NCI-H446 (cell line): ENCODE measurements around the gene ZBTB45.
"Not testable (repeated sequence)": the region's sequence is repeated elsewhere in the genome, so short reads cannot be mapped to it uniquely, and the experiment has no call there.

Experiments used
- DNase-seq, 2 experiments: peaks; one replicate each; lab custom pipeline; 2025; lab: John Stamatoyannopoulos, UW

Gene ZBTB45

DNA sequence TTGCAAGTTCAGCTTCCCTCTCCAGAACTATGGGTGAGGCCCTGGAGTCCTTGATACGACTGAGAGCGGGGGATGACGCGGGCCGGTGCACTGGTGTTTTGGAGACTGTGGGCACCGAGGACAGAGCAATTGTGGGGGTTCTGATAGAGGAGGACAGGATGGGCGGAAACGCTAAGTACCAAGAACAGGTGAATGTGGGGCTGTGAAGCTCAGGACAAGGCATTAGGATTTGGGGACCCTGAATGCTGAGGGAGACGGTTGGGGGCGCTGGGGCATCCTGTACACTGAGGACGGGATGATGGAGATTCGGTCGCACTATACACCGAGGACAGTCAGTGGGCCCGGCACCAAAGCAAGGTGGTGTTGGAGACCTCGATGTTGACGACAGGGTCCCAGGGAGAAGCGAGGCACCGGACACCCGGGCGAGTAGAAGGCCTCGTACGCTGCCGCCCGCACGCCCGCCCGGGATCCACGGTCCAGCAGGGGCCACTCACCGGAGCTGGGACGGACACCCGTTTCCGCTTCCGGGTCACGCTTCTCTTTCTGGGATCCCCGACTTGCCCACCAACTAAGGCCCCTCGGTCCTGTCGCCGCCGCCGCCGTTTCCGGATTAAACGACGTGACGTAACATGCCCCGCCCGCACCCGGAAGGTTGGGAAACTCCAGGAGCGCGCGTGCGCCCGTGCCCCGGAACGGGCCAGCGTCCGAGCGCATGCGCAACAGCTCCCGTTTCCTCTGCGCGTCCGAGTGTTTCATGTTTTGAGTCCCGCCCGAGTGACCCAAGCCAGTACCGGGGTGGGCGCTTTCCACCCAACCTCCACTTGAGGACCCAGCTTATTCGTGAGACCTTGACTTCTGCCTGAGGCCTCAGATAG lies 35.1 kb upstream of the ZBTB45 start, which contains the start of gene CHMP2A:
TSS of gene CHMP2A (minus strand) at position 612 of the 875 bp plus-strand sequence. CDS start 893 bp downstream, outside the sequence.
- no peak for DNase-seq

DNA sequence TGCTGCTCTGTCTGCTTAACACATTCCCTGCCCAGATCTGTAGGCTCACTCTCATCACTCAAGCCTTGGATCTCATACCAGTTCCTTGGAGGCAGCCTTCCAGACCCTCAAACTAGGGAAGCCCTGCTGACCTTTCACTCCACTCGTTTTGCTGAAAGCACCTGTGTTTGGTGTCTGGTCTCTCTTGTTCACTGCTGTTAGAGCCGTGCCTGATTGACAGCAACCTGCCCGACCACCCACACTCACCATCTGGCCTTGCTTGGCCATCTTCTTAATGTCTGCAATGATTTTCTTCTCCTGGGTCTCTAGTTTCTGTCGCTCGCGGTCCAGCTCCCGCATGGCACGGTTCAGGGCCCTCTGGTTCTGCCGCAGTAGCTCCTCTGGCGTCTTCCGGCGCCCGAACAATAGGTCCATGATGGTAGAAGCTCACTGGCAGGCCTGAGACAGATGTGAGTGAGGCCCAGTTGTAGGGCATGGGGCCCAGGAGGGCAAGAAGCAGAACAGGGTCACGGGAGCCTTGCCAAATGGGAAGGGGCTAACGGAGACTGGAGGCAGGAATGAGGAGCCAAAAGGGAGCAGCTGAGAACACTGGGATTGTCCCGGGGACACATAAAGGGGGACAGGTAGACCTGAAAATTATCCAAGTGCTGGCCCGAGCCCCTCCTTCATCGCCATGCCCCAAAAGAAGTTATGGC lies 34.3 kb upstream of the ZBTB45 start:
- DNase-seq: no peak

DNA sequence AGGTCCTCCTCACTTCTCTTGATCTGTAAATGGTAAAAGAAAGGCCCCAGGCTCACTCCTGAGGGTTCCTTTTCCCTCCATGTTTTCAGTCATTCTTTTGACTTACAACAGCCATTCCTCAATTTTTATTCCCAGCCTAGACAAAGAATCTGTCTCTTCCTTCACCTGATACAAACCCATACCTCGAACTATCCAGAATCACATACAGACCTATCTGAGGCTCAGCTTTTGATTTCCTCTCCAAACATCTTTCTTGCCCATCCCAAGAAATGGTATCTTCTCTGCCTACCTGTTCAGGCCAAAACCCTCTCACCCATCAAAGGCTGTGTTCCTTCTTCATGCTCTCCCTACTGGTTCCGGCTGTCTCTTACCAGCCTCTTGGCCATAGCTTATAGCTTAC lies 33.0 kb upstream of the ZBTB45 start:
- DNase-seq: no peak

DNA sequence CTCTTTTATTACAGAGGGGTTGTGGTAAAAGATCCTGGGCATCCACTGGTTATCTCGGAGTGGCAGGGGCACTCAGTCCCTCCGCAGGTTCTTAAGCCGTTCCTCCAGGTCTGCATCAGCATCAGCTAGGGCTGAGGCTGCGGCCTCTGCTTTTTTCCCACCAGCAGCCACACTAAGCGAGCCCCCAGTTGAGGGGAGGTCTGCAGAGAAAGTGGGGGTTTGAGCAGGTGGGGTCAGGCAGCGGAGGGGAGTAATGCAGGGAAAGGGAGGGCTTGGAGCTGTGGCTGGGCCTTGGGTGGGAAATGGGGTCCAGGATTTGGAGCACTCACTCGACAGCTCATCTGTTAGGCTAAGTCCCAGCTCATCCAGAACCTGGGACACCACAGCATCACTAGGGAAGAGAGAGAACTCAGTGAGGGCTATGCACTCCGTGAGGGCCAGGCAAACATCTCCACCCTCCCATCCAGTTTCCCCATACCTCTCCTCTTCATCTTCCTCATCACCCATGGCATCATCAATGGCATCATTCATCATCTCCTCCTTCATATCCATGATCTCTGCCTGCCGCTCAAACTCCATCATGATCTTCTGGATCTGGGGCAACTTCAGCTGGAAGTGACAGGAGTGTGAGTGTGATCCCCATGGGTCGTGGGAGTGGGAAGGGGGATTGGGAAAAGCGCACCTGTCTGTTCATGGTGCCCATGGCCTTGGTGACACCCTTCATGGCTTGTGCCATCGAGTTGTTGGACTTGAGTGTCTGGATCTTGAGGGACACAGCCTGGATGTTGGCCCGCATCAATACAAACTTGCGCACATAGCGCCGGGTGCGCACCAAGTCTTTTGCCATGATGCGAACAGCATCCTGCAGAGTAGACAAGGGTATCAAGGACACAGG lies 32.2 kb upstream of the ZBTB45 start:
- DNase-seq: no peak

DNA sequence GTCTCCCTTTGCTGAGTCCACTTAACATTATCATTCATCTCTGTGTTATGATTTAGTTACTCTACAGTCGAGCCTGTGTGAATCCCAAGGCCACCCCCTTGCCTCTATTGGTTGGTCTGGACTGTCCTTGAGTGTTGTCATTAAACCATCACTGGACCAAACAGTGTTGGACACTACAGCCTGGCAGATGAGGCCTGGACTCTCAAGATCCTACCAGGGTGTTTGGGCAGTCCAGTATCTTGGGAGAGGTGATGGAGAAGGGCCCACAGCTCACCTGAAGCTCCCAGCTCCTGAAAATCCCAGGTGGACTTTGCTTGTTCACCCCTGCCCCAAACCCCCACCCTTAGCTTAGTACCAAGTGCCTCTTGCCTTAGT lies 31.5 kb upstream of the ZBTB45 start:
- DNase-seq: no peak

DNA sequence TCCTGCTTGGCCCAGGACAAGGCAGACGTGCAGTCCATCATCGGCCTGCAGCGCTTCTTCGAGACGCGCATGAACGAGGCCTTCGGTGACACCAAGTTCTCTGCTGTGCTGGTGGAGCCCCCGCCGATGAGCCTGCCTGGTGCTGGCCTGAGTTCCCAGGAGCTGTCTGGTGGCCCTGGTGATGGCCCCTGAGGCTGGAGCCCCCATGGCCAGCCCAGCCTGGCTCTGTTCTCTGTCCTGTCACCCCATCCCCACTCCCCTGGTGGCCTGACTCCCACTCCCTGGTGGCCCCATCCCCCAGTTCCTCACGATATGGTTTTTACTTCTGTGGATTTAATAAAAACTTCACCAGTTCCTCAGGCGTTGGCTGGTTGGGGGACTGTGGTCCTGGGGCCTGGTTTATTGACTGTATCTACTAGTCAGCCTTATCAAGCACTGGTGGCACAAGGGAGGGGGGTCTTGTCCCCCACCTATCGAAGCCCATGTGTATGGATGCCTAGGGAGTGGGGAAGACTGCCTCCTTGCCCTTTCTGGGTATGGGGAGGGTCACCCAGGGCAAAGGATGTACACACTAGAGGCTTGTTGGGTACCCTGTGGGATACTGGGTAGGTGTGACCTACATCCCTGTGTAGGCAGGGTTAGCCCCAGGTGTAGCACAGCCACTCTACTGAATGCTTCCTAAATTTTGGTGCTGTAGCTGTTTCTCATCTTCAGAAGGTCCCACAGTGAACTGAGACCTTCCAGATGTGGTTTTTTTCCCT lies 30.9 kb upstream of the ZBTB45 start:
- DNase-seq: no peak

DNA sequence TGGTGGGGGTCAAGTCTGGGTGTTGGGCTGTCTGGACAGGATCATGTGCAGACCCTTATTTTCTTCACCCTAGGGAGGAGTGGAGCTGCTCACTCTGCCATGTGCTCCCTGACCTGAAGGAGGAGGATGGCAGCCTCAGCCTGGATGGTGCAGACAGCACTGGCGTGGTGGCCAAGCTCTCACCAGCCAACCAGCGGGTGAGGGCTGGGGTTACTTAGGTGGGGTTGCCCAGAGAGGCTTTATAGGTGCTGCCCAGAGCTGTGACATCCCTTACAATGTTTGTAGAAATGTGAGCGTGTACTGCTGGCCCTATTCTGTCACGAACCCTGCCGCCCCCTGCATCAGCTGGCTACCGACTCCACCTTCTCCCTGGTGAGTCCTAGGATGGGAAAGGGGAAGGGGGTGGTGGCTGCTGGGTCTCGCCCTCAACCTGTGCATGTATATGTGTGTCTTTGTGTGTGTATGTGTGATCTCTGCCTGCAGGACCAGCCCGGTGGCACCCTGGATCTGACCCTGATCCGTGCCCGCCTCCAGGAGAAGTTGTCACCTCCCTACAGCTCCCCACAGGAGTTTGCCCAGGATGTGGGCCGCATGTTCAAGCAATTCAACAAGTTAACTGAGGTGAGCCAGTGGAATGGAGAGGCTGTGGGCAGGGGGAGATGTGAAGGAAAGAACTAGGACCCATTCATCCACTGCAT lies 30.2 kb upstream of the ZBTB45 start:
- no peak for DNase-seq

DNA sequence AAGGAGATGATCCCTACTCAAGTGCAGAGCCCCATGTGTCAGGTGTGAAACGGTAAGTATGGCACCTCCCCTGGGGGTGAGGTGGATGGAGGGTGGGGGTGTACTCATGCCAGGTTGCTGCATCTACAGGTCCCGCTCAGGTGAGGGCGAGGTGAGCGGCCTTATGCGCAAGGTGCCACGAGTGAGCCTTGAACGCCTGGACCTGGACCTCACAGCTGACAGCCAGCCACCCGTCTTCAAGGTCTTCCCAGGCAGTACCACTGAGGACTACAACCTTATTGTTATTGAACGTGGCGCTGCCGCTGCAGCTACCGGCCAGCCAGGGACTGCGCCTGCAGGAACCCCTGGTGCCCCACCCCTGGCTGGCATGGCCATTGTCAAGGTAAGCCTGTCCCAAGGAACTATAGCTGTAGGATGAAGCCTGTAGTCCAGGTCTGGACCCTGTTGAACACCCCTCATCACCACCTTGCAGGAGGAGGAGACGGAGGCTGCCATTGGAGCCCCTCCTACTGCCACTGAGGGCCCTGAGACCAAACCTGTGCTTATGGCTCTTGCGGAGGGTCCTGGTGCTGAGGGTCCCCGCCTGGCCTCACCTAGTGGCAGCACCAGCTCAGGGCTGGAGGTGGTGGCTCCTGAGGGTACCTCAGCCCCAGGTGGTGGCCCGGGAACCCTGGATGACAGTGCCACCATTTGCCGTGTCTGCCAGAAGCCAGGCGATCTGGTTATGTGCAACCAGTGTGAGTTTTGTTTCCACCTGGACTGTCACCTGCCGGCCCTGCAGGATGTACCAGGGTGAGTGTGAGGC lies 29.5 kb upstream of the ZBTB45 start:
- DNase-seq: no peak

DNA sequence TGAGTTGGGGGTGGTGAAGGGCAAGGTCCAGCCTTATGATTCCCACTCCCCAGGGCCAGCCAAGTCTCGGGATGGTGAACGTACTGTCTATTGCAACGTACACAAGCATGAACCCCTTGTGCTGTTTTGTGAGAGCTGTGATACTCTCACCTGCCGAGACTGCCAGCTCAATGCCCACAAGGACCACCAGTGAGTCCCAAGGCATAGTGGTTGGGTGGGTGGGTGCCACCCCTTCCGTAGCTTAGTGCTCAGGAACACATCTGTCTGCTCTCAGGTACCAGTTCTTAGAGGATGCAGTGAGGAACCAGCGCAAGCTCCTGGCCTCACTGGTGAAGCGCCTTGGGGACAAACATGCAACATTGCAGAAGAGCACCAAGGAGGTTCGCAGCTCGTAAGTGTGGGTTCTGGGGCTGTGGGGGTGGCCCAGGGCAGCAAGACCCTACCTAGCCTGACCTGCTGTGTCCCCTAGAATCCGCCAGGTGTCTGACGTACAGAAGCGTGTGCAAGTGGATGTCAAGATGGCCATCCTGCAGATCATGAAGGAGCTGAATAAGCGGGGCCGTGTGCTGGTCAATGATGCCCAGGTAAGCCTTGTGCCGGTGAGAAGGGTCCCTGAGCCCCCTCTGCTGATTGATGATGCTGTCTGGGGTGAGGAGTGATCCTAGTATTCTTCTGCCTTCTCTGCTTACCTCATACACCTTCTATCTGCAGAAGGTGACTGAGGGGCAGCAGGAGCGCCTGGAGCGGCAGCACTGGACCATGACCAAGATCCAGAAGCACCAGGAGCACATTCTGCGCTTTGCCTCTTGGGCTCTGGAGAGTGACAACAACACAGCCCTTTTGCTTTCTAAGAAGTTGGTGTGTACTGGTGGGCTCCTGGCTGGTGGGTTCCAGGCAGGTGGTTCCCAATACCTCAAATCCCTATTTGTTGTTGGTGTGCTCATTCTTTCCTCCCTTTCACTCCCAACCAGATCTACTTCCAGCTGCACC lies 28.0 kb upstream of the ZBTB45 start:
- no peak for DNase-seq

DNA sequence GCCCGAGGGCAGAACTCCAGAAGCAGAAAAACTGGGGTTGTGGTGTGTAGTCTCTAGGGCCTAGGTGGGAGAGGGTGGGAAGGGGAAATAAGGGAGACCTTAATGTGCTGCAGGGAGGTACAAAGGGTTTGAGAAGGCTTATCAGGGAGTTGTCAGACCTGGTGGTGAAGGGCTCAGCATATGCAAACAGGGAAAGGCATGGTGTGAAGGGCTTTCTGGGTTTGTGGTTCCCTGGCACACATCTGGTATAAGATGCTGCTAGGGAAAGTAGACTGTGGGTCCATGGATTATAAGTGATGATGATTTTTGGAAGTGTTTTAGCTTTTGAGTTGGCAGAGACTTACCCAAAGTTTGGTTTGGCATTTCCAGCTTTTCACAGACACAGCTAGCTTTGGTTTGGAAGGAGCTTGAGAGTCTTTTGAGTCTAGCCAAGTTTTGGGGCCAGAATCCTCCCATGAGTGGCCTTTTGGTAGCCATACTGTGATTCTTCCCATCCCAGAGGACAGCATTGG lies 26.5 kb upstream of the ZBTB45 start:
- DNase-seq: no peak

DNA sequence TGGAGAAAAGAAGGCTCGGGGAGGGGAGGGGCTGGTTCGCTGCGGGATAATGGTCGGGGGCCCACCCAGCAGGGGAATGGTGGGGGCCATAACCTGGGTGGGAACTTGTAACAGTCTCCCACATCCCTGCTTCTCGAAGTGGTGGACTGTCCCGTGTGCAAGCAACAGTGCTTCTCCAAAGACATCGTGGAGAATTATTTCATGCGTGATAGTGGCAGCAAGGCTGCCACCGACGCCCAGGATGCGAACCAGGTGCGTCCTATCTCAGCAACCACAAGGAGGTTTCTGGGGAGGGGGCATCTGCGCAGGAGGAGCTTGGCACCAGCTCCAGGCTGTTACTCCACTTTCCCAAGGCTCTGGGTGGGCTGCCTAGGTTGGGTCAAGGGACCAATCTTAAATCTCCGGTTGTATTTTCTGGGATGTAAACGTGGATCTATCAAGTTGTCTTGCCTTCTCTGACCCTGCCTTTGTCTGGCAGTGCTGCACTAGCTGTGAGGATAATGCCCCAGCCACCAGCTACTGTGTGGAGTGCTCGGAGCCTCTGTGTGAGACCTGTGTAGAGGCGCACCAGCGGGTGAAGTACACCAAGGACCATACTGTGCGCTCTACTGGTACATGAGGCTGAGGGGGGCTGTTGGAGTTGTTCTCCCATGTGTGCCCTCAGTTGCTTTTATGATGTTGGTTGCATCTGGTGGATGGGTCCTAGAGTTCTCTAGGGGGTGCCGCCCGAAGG lies 25.8 kb upstream of the ZBTB45 start:
- no peak for DNase-seq

DNA sequence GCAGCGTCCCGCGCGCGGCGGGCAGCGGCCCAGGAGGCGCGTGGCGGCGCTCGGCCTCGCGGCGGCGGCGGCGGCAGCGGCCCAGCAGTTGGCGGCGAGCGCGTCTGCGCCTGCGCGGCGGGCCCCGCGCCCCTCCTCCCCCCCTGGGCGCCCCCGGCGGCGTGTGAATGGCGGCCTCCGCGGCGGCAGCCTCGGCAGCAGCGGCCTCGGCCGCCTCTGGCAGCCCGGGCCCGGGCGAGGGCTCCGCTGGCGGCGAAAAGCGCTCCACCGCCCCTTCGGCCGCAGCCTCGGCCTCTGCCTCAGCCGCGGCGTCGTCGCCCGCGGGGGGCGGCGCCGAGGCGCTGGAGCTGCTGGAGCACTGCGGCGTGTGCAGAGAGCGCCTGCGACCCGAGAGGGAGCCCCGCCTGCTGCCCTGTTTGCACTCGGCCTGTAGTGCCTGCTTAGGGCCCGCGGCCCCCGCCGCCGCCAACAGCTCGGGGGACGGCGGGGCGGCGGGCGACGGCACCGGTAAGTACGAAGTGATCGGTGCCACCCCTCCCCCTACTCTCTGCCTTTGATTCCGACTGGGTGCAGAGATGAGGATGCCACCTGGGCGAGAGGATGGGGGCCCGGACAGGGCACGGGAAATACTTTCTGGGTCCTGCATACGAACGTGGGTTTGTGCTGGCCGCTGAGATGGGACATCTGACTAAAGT lies 25.1 kb upstream of the ZBTB45 start:
- no peak for DNase-seq

DNA sequence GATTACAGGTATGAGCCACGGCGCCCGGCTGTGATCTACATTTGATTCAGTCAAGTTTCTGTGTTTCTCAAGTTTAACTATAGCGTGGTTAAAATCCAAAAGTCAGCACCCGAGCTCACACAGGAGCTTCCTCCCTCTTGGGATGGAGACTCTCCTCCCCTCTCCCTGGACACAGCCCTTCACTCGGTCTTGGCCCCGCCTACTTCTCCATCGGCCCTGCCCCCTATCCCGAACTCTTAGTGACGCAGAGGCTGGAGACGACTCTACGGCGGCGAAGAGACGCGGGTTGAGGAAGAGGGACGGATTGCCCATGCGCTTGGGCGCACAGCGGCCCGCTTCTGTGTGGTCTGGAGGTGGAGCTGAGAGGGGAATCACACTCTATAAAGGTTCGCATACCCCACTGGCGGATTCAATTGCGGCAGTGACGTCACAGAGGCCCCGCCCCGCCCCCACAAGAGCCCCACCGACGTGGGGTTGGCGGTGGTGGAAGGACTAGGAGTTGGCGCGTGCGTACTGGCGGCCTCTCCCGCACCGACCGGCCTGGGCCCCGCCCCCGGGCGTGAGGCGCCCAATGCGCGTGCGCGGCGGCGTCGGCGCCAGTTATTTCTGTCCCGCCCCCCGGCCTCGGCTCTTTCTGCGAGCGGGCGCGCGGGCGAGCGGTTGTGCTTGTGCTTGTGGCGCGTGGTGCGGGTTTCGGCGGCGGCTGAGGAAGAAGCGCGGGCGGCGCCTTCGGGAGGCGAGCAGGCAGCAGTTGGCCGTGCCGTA lies 24.4 kb upstream of the ZBTB45 start, which contains the start of gene TRIM28:
TSS of gene TRIM28 (plus strand) at position 239 of the 765 bp plus-strand sequence. CDS start 694 bp downstream, outside the sequence.
- DNase-seq: no peak

DNA sequence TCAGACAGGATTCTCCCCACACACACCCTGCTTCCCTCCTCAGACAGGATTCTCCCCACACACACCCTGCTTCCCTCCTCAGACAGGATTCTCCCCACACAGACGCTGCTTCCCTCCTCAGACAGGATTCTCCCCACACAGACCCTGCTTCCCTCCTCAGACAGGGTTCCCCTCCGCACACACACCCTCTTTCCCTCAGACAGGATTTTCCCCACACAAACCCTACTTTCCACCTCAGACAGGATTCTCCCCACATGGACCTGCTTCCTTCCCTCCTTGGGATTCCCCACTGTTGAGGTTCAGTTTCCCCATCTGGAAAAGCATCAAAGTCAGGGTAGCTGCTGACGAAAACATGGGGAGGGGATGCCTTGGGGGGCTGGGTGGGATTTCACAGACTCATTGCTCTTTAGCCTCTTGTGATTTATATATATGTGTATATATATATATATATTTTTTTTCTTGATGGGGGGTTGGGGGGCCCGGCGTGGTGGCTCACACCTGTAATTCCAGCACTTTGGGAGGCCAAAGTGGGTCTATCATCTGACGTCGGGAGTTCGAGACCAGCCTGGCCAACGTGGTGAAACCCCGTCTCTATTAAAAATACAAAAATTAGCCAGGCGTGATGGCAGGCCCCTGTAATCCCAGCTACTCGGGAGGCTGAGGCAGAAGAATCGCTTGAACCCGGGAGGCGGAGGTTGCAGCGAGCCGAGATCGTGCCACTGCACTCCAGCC lies 23.2 kb upstream of the ZBTB45 start:
- not testable (repeated sequence) for DNase-seq

DNA sequence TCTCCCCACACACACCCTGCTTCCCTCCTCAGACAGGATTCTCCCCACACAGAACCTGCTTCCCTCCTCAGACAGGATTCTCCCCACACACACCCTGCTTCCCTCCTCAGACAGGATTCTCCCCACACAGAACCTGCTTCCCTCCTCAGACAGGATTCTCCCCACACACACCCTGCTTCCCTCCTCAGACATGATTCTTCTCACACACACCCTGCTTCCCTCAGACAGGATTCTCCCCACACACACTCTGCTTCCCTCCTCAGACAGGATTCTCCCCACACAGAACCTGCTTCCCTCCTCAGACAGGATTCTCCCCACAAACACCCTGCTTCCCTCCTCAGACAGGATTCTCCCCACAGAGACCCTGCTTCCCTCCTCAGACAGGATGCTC lies 19.6 kb upstream of the ZBTB45 start:
- not testable (repeated sequence) for DNase-seq
